Measurements from ENCODE around the gene OSTM1.

Gene OSTM1, protein sequence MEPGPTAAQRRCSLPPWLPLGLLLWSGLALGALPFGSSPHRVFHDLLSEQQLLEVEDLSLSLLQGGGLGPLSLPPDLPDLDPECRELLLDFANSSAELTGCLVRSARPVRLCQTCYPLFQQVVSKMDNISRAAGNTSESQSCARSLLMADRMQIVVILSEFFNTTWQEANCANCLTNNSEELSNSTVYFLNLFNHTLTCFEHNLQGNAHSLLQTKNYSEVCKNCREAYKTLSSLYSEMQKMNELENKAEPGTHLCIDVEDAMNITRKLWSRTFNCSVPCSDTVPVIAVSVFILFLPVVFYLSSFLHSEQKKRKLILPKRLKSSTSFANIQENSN

GRCh38 chr6:108074359-108075144 lies at the start of gene OSTM1:
OSTM1 (minus strand) TSS chr6:108074741; CDS start chr6:108074651, 90 bp downstream.
- peak; percentile 87 for DNase-seq

DNA sequence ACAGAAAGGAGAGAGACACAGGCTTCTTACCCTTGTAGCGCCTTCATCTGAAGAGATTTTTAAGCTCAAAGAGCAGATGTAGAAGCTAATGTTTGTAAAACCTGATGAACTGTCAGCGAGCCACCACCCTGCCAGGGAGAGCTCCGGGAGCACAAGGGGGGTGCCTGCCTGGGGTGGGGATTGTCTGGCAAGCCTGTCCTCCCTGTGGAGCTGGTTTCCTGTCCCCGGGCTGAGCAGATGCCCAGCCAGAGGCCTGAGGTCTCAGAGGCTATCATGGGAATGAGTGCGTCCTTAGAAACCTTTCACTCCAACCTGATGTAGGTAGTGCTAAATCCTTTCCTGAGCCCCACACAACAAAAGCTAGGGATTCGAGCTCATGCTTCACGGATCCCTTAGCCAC lies 49.4 kb upstream of the OSTM1 start:
- no peak for DNase-seq

DNA sequence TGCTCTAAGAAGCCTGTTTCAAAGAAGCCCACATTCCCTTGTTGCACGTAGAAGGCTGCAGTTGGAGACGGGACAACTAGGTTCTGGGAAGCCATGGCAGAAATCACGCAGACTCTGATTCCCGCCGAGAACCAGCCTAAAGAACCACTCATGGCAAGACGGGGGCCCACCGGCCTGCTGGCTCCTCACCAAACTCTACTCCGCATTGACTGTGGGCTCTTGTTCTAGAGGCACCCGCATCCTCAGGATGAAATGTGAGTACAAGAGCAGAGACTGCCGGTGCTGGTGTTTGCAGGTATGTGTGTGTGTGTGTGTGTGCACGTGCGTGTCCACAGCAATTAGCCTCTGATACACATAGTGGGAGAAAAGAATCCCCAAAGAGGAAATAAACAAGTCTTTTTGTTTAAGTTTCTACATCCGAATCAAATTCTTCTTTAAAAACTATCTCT lies 49.0 kb upstream of the OSTM1 start:
- no peak for DNase-seq

GRCh38 chr6:108121612-108122011 lies 47.1 kb upstream of the OSTM1 start:
- no peak for DNase-seq

DNA sequence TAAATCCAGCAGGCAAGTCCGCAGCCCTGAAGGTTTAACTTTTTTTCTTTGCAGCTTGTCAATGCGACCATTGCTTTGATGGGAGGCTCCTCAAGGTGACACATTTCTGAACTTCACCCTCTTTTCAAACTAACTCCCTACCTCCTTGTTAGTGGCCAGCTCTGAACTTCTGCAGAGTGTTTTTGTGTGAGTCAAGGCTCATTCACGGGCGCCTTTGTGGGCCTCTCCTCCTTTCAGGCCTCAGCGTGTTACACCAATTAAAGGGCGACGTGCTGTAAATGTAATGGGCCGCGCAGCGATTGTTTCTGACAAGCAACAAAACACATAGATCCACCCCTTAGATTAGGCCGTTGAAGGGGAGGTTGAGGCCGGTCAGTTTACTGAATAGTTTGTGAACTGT lies 45.8 kb upstream of the OSTM1 start:
- no peak for DNase-seq

- no peak for DNase-seq
Observed at GRCh38 chr6:108119769-108120141, 45.2 kb upstream of the OSTM1 start.

- DNase-seq = no peak
Observed at GRCh38 chr6:108118810-108119768, 44.5 kb upstream of the OSTM1 start.

DNA sequence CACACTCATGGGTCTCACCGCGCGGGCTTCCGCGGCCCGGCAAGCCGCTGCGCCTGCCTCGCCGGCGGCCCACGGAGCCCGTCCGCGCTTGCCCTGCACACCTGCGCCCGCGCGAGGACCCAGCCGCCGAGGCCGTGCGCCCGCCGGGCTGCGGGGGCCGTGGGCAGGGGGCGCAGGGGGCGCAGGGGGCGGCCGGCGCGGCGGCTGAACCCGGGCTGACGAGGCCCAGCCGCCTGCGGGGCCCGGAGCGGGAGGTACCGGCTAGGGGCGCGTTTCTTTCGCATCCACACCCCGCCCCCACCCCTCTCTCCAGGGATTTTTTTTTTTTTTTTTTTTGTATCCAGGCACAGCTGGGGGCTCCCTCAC lies 43.8 kb upstream of the OSTM1 start:
- DNase-seq = no peak

DNA sequence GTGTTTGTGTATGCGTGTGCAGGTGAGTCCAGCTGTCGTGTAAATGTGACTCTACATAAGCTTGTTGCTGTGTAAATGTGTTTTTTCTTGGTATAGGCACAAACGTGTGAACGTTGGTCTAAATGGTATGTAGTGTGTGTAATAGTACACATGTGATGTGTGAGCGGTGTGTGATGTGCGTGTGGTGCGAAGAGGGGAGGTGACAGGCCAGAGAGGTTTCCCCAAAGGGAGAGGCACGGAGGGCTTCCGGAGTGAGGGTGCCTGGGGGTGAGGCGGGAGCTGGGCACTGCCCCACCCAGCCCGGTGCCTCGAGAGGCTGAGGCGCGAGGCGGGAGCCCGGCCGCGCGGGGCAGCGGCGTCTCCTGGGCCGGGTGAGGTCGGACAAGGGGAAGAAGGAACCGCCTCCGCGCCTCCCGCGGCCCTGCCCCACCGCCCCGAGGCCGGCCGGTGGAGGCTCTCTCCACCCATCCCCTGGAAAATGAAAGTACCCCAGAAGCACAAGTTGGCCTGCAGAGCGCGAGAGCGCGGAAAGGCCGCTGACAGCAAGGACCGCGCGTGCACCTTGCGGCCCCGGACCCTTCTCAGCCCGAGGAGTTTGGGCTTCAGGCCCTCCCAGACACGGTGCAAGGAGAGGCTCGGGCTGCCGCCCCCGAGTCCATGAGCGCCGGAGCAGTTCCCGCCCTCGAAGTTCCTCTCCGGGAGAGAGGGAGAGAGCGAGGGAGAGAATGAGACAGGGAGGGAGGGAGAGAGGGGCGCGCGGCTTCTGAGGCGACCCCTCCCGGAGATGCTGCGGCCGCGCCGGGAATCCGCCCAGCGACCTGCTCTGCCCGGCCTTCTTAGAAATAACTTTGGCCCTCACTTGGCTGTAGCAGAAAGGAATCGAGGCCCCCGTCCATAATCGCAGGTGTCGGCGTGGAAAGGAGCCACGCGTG lies 43.2 kb upstream of the OSTM1 start:
- DNase-seq = no peak

DNA sequence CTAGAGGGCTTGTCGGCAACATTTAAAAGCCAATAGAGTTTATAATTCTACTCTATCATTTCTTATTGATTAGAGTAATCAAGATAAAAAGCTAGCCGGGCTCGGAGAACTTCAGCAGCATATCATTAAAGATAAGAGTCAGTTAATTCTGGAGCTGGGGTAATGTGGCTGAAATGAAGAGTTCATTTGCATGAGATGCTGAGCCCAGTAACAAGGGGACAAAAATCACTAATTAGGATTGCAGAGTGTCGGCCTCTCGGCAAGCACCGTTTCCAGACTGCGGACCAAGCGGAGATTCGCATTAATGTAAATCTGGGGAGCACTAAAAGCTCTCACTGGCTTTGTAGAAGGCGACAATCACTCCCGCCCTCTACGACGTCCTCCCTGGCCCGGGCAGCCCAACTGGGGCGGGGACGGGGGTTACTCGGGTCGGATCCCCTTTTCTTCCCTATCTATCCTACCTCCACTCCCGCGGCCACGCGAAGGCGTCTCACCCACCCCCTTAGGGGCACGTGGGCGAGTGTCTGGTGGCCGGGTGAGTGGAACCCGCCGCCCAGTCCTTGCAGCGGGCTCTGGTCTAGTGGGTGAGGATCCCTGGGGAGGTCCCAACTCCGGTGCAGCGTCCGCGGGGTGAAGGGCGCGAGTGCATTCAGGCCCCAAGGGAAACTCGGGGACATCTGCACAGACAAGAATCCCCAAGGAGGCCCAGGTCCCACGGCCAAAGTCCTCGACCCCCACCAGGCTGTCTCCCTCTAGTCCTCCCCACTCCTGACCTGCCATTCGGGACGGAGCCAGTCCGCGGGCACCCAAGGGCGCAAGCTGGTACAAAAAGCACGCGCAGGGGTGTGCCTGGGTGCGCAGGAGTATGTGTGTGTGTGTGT lies 42.2 kb upstream of the OSTM1 start:
- DNase-seq = no peak

GRCh38 chr6:108115598-108116058 lies 41.1 kb upstream of the OSTM1 start:
- peak; percentile 33 for DNase-seq

- peak; percentile 81 for DNase-seq
Observed at GRCh38 chr6:108114841-108115597, 40.5 kb upstream of the OSTM1 start.

GRCh38 chr6:108113557-108114519 lies 39.3 kb upstream of the OSTM1 start:
- DNase-seq = peak; percentile 23

DNA sequence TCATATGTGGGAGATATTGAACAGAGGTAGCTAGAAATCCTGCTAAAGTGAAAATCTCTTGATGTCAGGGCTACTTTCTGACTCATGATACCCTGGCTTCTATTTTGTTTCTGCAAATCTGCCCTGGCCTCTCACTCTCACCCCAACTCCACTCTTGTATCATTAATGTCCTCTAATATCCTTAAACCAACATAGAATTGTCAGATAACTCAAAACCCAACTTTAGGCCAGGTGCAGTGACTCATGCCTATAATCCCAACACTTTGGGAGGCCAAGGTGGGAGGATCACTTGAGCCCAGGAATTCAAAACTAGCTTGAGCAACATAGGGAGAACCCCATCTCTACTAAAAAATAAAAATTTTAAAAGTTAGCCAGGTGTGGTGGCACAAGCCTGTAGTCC lies 33.8 kb upstream of the OSTM1 start:
- DNase-seq = no peak

DNA sequence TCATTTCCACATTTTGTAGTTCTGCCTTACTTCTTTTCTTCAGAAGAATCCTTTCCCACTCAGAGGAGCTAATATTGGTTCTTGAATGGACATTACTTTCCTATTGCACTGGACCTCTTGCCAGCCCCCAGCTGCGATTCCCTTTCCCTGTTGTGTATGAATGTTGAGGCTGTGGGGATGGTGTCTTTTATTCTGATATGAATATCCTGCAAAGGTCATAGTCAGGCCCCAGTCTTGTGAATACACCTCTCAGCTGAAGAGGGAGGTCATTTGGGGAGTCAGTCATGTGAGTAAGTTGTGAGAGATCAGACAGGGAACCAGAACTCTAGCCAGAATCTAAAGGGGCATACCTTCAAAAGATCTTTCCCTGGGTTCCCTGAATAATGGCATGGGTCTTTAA lies 32.6 kb upstream of the OSTM1 start:
- no peak for DNase-seq

DNA sequence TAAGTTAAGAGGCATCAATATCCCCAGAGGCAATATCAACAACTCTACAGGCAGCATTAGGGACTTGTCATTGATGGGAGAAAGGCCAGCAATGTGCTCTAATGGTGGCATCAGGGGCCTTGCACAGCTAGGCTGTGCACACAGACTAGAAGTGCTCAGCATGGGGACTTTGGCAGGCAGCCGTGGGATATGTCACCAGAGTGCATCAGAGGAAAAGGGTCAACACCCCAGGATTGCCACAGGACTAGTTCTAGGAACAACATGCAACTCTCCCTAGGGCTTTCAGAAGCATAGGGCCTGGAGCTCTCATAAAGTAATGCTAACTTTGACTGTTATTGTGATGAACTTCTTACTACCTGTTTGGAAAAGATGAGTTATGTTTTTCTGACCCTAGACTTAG lies 32.2 kb upstream of the OSTM1 start:
- no peak for DNase-seq

GRCh38 chr6:108106261-108106660 lies 31.7 kb upstream of the OSTM1 start:
- no peak for DNase-seq

DNA sequence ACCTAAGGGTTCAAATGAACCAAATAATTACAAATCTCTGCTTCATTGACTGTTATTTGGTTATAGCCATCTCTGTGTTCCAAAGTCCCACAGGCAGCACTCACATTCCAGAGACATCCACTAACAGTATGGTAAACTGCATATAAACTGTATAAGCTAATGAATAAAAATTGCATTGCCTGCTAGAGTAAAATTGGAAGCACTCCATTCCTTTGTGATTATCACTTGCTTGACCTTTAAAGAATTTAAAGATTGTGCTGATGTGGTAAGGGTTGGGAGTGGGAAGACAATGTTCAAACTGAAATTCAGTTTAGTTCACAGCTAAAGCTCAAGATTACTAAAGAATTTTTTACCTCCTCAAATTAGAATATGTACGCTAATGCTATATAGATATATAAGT lies 31.0 kb upstream of the OSTM1 start:
- DNase-seq = no peak

DNA sequence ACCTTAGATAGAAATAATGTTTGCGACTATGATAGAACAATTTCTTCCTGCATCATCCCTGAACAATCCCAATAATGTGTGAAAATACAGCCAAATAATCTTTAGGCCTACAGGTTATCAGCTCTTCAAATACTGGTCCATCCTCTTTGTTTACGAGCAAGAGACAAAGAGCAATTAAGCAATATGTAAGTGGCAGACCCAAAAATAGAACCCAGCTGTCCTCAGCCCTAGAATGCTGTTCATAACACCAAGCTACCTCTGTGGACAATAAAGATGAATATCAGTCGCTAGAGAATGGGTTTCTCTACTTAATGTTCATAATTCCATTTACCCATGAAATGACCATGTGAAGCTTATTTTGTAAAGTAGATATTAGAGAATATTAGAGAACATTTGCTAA lies 28.4 kb upstream of the OSTM1 start:
- DNase-seq = no peak
